Activated CD4-positive, alpha-beta T cell treated with anti-CD3 and anti-CD28 coated beads for 4 hours (primary cell): ENCODE results near the gene CTSE.
"Not testable (repeated sequence)": the region's sequence is repeated elsewhere in the genome, so short reads cannot be mapped to it uniquely, and the experiment has no call there.

Experiments used
- DNase-seq, 2 donors: peaks; one replicate each; pipeline ENCODE4 v3.0.0-alpha.2; 2020

The CTSE gene

DNA sequence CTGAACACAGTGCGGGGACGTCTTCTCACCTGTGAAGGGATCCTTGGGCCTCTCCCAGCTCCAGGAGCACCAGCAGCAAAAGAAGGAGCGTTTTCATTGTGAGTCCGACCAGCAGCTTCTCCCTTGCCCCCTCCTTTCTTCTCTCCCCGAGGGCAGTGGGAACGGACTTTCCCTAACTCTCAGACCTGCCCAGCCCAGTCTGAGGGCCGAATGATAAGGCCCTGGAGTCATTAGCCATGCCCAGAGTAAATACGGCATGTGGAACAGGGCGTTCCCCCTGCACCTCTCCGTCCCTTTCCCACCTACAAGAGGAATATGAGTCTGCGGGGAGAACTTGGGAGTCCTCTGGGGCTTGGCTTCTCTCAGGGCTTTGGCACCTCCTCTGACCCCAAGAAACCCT, at the start of gene CTSE:
TSS of gene CTSE (minus strand) at position 201 of the 400 bp plus-strand sequence. CDS start at position 97, 104 bp downstream.
- no peak for DNase-seq

DNA sequence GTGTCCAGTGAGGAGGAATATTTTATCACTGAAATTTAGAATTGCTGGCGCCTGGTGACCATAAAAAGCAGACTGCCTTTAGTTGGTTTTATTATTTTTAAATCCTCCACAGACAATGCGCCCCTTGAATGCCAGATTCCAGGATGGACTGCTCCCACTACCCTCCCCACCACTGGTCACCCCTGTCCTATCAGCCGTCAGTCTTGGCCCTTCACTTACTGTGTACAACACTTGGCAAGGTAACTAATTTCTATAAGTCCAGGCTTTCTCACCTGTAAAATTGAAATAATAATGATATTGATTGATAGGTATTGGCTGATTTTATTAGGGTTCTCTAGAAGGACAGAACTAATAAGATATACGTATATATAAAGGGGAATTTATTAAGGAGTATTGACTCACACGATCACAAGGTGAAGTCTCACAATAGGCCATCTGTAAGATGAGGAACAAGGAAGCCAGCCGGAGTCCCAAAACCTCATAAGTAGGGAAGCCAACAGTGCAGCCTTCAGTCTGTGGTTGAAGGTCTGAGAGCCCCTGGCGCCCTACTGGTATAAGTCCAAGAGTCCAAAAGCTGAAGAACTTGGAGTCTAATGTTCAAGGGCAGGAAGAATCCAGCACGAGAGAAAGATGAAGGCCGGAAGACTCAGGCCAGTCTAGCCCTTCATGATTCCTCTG, 47.1 kb upstream of the CTSE start:
- no peak for DNase-seq

DNA sequence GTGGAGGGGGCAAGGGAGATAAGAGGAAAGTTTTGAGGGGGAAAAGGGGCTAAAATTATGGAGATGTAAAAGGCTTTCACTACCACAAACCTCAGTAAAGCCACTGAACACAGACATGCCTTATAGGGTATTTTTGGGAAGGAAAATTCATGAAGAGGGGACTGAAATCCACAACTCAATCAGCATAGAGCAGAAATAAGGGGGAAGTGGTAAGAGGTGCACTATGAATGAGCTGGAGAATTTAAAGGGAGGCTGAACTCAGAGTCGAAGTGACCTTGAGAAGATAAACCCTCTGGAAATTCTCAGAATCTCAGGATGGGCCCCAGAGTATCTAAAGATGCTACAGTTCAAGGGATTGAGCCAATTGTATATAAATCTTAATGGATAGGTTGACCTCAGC, 44.6 kb upstream of the CTSE start:
- DNase-seq = no peak

DNA sequence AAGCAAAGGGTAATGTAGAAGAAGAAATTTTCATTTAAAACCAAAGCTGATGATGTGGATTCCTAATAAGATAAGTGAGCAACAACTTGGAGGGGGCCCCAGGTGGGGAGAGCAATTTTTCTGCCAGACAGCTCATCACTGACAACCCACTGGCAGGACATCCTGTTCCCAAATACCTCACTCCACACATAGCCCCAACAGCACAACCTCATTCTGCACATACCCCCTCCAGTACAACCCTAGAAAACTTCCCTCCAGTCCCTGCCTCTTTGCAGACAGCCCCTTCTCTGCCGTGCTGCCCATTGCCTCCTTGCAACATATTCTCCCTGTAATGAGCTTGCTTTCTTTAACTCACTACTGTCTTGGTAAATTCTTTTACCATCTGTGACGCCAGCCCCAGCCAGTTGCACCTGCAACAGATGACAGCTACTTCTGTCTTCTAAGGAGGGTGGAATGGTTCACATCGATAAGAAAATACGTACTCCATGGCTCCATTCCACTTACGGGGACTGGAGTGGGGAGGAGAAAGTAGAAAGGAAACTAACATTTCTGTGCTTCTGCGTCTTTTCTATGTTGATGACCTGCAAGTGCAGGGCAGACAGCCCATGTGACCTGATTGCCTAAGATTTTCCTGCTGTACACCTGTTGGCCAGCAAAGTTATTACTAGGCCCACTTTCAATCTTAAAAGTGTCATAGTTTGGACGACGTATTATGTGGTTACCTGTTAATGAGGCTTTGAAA, 44.0 kb upstream of the CTSE start:
- DNase-seq = no peak

DNA sequence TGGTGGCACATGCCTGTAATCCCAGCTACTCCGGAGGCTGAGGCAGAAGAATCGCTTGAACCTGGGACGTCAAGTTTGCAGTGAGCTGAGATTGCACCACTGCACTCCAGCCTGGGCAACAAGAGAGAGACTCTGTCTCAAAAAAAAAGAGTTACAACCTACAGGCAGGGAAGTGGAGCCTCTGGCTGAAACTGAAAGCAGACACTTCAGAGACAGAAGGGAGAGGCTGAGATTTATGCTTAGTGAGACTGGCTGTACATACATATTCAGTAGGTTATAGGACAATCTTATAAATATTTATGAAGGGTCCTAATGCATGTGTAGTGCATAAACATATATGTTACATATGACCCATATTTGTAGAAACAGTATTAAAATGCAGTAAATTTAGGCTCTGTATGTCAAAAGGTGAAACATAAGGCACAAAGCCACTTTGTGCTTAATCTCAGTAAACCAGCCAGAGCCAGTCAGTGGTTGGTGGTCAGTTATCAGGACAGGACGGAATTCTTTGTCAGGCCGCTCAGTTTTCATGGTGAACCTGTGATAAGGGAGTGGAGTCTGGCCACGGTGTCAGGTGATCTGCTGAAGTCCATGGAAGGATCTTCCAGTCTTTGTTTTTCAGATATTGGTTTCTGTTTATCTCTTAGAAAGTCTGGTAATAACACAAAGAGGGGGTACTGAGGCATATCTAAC, 42.9 kb upstream of the CTSE start:
- DNase-seq = no peak

DNA sequence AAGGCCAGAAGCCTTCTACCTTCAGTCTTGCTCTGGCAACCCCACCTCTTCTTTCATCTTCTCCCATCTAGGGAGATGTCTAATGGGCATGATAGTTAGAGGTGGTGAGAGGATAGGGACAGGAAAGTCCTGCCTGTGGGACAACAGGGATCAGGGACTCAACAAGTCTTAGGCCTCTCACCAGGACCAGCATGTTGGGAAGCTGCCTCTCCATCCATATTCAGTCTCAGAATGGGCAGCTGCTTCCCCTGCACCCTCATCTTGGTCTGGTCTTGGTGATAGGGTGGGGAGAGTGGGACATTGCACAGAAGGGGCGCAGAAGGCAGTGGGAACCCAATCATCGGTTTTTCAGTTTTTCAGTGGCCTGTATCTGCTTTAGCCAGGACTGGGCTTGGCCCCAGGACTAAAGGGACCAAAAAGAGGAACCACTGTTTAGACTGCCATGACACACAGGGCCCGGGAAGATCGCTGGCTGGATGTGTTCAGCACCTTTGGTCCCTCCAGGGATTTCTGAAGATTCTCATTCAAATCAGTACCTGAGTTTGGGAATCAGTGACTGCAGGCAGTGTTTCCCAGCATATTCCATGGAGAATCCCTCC, 42.0 kb upstream of the CTSE start:
- no peak for DNase-seq

DNA sequence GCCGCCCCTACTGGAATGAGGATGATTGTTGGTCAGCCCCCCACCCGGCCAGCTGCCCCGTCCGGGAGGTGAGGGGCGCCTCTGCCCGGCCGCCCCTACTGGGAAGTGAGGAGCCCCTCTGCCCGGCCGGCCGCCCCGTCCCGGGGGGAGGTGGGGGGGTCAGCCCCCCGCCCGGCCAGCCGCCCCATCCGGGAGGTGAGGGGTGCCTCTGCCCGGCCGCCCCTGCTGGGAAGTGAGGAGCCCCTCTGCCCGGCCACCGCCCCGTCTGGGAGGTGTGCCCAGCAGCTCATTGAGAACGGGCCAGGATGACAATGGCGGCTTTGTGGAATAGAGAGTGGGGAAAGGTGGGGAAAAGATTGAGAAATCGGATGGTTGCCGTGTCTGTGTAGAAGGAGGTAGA, 40.8 kb upstream of the CTSE start:
- DNase-seq = not testable (repeated sequence)

DNA sequence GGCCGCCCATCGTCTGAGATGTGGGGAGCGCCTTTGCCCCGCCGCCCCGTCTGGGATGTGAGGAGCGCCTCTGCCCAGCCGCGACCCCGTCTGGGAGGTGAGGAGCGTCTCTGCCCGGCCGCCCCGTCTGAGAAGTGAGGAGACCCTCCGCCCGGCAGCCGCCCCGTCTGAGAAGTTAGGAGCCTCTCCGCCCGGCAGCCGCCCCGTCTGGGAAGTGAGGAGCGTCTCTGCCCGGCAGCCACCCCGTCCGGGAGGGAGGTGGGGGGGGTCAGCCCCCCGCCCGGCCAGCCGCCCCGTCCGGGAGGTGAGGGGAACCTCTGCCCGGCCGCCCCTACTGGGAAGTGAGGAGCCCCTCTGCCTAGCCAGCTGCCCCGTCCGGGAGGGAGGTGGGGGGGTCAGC, 40.3 kb upstream of the CTSE start:
- DNase-seq = not testable (repeated sequence)

DNA sequence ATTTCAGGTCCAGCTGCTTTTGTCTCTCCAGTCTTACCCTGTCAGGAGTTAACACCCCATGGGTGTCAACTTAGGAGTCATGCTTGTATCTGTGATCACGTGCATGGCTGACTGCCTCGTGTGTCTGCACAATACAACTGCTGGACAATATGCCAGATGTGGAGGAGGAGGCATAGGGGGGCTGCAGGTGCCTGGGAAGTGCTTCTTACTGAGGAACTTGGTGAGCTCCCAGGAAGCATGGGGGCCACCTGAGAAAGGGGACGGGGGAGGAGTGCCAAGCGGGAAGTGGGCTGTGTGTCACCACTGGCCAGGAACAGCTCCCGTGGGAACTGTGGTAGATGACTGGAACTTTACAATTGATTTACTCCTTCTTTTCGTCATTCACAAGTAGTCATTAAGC, 38.8 kb upstream of the CTSE start:
- no peak for DNase-seq

DNA sequence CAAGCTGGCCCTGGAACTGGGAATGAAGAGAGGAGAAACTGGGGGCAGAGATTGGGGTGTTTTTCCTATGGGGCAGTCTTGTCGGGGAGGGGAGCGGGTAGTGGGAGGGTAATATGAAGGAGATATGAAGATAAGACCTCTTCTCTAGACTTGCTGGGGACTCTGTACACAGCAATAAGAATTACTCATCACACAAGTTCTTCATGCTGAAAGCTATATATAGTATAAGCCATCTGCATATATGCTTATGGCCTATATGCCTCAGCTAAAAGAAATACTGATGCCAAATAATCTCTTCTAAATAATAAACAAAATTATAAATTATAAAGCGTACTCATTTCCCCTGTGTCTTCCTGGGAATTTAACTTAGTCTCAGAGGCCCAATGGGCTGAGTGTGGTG, 37.1 kb upstream of the CTSE start:
- DNase-seq = no peak

DNA sequence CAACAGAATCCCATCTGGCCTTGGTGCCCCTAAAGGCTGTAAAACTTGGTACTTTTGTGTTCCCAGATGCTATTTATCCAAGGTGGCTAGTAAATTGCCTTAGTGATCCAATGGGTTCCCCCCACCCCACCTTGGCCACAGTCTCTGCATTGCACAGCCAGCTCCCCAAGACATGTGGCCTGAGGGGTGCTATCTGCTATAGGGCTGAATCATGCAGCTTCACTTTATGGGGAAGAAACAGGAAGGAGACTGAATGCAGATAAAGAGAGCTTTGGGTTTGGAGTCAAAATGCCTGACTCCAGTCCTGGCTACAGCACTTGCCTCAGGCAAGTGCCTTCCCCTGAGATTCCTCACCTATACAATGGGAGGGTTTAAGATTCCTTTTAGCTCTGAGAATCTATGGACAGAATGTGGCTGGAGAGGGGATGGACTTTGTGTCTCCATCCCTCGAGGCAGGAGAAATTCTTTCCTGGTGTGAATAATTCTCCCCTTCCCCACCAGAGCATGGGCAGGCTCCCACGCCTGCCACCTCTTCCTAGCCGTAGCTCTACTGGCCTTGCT, 35.7 kb upstream of the CTSE start:
- DNase-seq = no peak

DNA sequence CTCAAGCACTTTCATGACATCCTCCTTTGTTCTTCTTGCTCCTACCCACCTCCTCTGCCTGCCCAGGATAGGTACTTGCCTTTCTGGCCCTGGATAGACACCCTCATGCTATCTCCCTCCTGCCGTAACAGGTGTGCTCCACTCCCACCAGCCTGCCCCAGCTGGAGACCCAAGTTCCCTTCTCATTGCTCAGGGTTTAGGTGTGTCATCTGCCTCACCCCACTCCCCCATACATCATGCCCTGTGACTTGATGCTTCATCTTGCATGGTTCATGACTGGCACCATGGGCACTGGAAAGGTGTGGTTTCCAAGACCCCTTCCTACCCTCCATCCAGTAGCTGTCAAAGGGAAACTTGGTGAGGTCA, 35.2 kb upstream of the CTSE start:
- DNase-seq = no peak

DNA sequence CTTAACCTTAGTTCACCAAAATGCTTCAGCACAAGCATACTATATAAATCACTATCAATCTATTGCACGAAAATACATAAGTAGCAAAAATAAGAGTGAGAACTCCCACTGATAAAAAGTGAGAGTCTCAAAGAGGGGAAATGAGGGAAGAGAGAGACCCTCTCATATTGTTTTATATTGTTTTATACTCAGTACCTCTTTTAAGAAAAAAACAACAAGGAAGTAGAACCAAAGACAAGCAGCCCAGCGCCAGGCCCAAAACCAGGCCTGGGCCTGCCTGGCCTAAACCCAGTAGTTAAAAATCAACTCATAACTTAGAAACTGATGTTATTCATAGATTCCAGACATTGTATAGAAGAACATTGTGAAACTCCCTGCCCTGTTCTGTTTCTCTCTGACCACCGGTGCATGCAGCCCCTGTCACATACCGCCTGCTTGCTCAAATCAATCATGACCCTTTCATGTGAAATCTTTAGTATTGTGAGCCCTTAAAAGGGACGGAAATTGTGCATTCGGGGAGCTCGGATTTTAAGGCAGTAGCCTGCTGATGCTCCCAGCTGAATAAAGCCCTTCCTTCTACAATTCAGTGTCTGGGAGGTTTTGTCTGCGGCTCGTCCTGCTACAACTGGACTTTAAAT, 34.7 kb upstream of the CTSE start:
- not testable (repeated sequence) for DNase-seq

DNA sequence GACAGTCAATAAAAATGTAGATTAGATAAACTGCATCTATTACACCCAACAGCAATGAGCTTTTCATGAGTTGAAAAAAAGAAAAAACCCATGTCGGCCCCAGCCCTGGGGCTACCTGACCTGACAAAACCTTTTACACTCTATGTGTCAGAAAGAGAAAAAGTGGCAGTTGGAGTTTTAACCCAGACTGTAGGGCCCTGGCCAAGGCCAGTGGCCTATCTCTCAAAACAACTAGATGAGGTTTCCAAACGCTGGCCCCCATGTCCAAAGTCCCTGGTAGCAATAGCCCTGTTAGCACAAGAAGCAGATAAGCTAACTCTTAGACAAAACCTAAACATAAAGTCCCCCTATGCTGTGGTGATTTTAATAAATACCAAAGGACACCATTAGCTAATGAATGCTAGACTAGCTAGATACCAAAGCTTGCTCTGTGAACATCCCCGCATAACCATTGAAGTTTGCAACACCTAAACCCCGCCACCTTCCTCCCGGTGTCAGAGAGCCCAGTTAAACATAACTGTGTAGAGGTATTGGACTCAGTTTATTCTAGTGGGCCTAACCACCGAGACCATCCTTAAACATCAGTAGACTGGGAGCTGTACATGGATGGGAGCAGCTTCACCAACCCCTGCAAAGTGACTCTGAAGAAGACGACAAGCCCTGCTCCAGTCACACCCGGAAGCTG, 32.1 kb upstream of the CTSE start:
- not testable (repeated sequence) for DNase-seq

DNA sequence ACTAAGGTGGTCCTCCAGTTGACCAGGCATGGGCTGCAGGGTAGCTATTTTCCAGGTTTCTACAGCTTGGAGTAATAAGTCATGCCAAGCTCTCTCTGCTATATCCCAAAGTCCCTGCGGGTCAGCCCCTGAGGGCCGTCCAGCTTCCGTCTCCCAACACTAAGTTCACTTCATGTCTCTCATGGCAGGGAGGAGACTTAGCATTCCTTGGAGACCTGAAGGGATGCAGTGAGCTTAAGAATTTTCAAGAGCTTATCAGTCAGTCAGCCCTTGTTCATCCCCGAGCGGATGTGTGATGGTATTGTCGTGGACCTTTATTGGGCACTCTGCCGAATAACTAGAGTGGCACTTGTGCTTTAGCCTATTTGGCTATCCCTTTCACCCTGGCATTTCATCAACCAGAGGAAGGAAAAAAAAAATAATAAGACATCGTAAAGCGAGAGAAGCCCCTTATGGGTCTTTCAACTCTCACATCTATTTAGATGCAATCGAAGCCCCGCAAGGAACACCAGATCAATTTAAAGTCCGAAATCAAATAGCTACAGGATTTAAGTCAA, 31.5 kb upstream of the CTSE start:
- DNase-seq = not testable (repeated sequence)

DNA sequence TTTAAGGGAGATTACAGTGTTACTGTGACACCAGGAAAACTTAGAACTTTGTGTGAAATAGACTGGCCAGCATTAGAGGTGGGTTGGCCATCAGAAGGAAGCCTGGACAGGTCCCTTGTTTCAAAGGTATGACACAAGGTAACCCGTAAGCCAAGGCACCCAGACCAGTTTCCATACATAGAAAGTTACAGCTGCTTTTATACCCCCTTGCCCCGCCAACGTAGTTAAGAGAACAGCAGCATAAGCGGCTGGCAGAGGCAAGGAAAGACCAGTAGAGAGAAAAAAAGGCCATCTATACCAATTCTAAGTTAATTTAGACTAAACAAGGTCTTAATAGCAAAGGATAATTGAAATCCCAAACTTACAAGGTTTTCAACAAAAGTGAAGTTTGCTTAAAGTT, 29.9 kb upstream of the CTSE start:
- not testable (repeated sequence) for DNase-seq

DNA sequence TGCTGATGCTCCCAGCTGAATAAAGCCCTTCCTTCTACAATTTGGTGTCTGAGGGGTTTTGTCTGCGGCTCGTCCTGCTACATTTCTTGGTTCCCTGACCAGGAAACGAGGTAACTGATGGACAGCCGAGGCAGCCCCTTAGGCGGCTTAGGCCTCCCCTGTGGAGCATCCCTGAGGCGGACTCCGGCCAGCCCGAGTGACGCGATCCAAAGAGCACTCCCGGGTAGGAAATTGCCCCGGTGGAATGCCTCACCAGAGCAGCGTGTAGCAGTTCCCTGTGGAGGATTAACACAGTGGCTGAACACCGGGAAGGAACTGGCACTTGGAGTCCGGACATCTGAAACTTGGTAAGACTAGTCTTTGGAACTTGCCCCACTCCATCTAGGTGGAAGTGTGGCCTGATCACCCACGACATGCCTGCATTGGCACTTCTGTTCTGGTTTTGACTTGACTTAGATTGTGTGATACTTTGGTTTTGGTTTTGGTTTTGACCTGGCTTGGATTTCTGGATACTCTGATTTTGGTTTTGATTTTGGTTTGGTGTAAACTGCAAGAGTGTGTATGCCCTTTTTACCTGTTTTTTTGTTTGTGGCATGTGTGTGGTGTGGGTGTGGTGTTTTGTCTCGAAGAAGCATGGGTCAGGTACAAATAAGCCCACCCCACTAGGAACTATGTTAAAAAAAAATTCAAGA, 29.4 kb upstream of the CTSE start, which contains the start of gene RHEX:
TSS of gene RHEX (plus strand) at position 255 of the 692 bp plus-strand sequence. CDS start 44,656 bp downstream, outside the sequence.
- not testable (repeated sequence) for DNase-seq

DNA sequence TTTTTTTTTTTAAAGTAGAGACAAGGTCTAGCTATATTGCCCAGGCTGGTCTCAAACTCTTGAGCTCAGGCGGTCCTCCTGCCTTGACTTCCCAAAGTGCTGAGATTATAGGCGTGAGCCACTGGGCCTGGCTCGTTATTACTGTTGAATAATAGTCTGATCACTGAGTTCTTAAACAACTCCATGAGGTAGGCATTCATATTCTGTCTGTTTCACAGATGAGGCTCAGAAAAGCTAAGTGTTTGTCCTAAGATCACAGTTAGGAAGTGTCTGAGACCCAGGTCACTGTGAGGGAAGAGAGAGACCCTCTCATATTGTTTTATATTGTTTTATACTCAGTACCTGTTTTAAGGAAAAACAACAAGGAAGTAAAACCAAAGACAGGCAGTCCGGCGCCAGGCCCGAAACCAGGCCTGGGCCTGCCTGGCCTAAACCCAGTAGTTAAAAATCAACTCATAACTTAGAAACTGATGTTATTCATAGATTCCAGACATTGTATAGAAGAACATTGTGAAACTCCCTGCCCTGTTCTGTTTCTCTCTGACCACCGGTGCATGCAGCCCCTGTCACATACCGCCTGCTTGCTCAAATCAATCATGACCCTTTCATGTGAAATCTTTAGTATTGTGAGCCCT, 28.7 kb upstream of the CTSE start:
- DNase-seq = not testable (repeated sequence)

DNA sequence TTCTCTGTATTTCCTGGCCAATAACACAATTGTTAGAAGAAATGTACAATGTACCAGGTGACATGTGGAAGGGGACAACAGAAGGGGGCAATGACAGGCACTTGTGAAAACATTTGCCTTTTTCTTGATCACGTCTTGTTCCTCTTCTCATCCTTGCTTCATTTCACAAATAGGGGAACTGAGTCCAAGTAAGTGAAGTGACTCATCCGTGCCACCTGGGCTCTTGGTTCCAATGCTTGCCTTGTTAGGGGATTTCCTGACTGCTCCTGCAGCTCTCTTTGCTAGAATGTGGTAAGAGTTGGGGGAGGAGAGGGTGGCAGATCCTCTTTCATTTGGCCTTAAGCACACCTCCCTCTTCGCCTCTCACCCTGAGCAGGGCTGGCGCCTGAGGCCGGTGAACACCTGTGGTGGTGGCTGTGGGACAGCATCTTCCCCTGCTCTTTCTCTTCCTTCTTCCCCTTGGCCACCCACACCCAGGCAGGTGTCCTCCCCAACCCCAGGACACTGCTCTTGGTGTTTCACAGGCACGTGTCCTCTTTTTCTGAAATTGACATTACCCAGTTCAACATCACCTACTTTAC, 27.1 kb upstream of the CTSE start:
- DNase-seq = peak; percentile 46 to 49
